HG03103 (cell line): Measurements from ENCODE around the gene HTR3C.
"Not testable (repeated sequence)": the region's sequence is repeated elsewhere in the genome, so short reads cannot be mapped to it uniquely, and the experiment has no call there.

ENCODE experiments used
- ATAC-seq: cut with Tn5 transposase; IDR thresholded peaks from one replicate; pipeline ENCODE4 v1.9.1; 2021; ENCODE audit warnings: low read depth; ENCODE audit not compliant: unreplicated experiment

HTR3C gene

GRCh38 chr3:184052767-184053166 is at the start of gene HTR3C:
Gene HTR3C (plus strand): TSS chr3:184053047. CDS start chr3:184053081, 34 bp downstream.
- no peak for ATAC-seq

- no peak for ATAC-seq
Observed at GRCh38 chr3:184003187-184003967, 49.5 kb upstream of the HTR3C start.

- no peak for ATAC-seq
Observed at GRCh38 chr3:184004476-184004875, 48.4 kb upstream of the HTR3C start.

GRCh38 chr3:184005941-184006507 is 46.8 kb upstream of the HTR3C start:
- peak; percentile 87 for ATAC-seq

- not testable (repeated sequence) for ATAC-seq
Observed at GRCh38 chr3:184007143-184007813, 45.6 kb upstream of the HTR3C start.

- no peak for ATAC-seq
Observed at GRCh38 chr3:184008161-184008560, 44.7 kb upstream of the HTR3C start.

GRCh38 chr3:184011230-184011876 is 41.5 kb upstream of the HTR3C start:
- ATAC-seq: no peak

- ATAC-seq: no peak
Observed at GRCh38 chr3:184011937-184012889, 40.6 kb upstream of the HTR3C start.

GRCh38 chr3:184015381-184016019 is 37.3 kb upstream of the HTR3C start:
- no peak for ATAC-seq

GRCh38 chr3:184016169-184016570 is 36.7 kb upstream of the HTR3C start:
- no peak for ATAC-seq

GRCh38 chr3:184016811-184017671 is 35.8 kb upstream of the HTR3C start:
- peak; percentile 64 for ATAC-seq

- peak; percentile 95 for ATAC-seq
Observed at GRCh38 chr3:184017672-184018423, 35.0 kb upstream of the HTR3C start, which contains the start of gene ABCC5. Gene ABCC5 (minus strand): TSS chr3:184017884. CDS start chr3:184014392, 3,492 bp downstream.

- ATAC-seq: no peak
Observed at GRCh38 chr3:184018424-184018973, 34.3 kb upstream of the HTR3C start.

GRCh38 chr3:184022323-184022722 is 30.5 kb upstream of the HTR3C start:
- ATAC-seq: no peak

- not testable (repeated sequence) for ATAC-seq
Observed at GRCh38 chr3:184025256-184025655, 27.6 kb upstream of the HTR3C start.

- ATAC-seq: not testable (repeated sequence)
Observed at GRCh38 chr3:184028275-184028890, 24.5 kb upstream of the HTR3C start.

GRCh38 chr3:184029443-184029842 is 23.4 kb upstream of the HTR3C start:
- ATAC-seq: no peak
